HL-60/S4 (cell line): ENCODE measurements around the gene EPN3.

Source experiments
- in situ Hi-C: fragments of 300-500 bp; cut with MboI; formaldehyde crosslinking; loops from 2 replicates; pipeline ENCODE4 v1.14.3; 2022; ENCODE audit warnings: low sequenced_read_pairs

EPN3 gene

DNA sequence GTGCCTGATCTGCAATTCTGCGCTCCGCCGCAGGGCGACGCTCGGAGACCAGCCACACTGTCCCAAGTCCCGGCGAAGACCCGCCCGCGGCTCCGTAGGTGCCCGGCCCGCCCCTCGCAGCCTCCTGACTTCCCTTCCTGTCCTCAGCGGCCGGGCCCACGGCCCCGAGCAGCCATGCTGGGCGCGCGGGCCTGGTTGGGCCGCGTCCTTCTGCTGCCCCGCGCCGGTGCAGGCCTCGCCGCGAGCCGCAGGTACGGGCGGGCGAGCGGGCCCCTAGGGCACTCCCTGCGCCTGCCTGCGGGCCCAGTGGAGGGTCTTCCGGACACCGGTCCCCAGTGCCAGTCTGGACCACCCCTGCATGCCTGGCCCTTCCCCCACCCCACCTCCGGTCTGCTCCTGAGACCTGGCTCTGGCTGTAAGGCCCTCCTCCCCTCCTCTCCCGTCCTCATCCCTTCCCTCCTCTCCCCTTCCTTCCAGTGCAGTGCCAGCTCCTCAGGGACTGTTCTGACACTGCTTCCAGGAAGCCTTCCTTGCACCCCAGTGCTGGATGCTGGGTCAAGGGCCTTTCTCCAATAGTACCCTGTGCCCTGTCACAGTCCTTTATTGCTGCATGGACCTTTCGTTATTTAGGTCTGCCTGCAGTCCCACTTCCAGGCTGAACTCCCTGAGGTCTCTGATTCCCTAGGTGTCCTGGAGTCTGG is 14.7 kb downstream of the EPN3 start, which contains the start of gene SPATA20:
TSS of gene SPATA20 (plus strand) at position 140 of the 701 bp plus-strand sequence. CDS start at position 175, 35 bp downstream.
- in situ Hi-C loops = loop anchor here (10.0 kb wide), 3 partner anchors 148 to 408 kb away; no protein-coding TSS in a partner anchor

DNA sequence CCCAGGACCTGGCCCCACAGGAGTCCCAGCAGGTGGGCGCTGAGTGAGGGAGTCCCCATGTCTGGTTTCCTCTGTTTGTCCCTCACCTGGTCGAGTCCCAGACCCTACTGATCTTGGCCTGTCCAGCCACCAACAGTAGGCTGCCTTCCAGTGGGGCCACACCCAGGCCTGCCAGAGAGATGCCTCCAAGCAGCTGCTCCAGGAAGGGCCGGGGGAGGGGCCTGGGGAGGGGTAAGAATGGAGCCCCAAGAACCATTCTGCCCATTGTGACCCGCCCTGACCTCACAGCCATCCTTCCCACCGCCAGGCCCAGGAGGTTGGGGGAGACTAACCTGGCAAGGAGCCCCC is 15.2 kb downstream of the EPN3 start:
- in situ Hi-C loops = loop anchor here (10.0 kb wide), 3 partner anchors 147 to 407 kb away; no protein-coding TSS in a partner anchor

DNA sequence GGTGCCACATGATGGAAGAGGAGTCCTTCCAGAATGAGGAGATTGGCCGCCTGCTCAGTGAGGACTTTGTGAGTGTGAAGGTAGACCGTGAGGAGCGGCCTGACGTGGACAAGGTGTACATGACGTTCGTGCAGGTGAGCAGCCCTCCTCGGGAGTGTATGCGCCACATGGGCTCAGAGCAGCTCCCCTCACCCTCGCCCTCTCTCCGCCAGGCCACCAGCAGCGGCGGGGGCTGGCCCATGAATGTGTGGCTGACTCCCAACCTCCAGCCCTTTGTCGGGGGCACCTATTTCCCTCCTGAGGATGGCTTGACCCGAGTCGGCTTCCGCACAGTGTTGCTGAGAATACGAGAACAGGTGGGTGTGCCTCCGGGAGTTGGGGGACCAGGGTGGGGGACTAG is 16.3 kb downstream of the EPN3 start:
- in situ Hi-C loops = loop anchor here (10.0 kb wide), 3 partner anchors 146 to 406 kb away; no protein-coding TSS in a partner anchor

DNA sequence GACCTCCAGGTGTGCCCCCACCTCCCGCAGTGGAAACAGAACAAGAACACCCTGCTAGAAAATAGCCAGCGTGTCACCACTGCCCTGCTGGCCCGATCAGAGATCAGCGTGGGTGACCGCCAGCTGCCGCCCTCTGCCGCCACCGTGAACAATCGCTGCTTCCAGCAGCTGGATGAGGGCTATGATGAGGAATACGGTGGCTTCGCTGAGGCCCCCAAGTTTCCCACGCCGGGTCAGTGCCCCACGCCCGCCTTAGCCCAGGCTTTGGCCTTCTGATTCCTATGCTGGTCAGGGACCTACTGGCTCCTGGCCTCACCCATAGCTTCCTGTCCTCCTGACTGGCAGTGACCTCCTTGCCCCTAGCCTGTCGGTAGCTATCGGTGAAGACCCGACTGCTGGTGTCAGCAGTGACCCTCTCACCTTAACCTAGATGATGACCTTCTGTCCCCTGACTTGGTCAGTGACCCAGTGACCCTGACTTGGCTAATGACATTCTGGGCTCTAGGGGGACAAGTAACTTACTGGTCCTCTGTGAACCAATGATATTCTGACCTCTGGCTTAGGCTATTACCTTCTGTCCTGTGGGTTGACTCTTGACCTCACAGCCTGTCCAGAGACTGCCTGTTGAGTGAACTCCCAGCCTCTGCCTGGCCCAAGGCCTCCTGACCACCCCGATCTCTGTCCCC is 16.9 kb downstream of the EPN3 start:
- in situ Hi-C loops = loop anchor here (10.0 kb wide), 3 partner anchors 145 to 405 kb away; no protein-coding TSS in a partner anchor

DNA sequence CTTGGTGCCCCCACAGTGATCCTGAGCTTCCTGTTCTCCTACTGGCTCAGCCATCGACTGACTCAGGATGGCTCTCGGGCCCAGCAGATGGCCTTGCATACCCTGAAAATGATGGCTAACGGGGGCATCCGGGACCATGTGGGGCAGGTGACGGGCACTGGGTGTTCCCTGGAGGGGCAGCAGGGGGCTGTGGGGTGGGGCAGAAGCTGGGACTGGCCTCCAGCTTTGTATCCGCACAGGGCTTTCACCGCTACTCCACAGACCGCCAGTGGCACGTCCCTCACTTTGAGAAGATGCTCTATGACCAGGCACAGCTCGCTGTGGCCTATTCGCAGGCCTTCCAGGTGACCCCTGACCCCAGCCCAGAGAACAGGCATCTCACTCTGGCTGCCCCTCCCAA is 17.4 kb downstream of the EPN3 start:
- in situ Hi-C loops = loop anchor here (10.0 kb wide), 3 partner anchors 145 to 405 kb away; no protein-coding TSS in a partner anchor

DNA sequence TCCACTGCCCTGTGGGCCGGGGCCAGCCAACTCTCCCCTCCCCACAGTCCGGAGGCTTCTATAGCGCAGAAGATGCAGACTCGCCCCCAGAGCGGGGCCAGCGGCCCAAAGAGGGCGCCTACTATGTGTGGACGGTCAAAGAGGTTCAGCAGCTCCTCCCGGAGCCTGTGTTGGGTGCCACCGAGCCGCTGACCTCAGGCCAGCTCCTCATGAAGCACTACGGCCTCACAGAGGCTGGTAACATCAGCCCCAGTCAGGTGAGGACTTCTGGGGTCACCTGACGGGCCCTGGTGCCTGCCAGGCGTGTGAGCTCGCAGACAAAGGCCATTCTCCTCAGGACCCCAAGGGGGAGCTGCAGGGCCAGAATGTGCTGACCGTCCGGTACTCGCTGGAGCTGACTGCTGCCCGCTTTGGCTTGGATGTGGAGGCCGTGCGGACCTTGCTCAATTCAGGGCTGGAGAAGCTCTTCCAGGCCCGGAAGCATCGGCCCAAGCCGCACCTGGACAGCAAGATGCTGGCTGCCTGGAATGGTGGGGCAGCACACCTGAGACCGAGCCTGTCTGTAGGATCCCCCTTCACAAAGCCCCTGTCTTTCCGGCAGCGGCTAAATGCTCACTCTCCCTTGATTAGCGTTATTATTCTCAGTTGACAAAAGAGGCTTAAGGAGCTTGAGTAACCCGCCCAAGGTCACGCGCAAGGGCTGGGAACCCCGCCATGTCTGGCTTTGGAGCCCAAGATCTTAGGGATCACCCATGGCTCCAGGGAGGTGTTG is 18.3 kb downstream of the EPN3 start:
- in situ Hi-C loops = no loop called here

DNA sequence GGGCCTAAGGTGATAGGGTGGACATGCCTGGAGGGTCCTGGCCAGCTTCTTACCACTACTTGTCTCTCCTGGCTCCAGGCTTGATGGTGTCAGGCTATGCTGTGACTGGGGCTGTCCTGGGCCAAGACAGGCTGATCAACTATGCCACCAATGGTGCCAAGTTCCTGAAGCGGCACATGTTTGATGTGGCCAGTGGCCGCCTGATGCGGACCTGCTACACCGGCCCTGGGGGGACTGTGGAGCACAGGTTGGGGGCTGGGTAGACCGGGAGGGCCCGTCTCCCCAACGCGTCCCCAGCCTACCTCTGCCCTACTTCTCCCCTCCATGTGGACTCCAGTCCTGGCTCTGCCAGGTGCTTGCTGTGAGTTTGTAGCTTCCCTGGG is 18.9 kb downstream of the EPN3 start:
- in situ Hi-C loops = no loop called here

DNA sequence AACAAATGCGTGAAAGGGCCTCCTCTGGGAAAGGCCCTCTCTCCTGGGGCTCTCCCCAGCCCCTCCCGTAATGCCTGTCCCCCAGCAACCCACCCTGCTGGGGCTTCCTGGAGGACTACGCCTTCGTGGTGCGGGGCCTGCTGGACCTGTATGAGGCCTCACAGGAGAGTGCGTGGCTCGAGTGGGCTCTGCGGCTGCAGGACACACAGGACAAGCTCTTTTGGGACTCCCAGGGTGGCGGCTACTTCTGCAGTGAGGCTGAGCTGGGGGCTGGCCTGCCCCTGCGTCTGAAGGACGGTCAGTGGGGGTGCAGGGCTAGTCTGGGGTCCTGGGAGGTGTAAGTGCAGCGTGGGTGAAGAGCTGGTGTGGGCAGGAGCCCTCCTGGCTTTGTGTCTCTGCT is 19.3 kb downstream of the EPN3 start:
- in situ Hi-C loops = no loop called here

DNA sequence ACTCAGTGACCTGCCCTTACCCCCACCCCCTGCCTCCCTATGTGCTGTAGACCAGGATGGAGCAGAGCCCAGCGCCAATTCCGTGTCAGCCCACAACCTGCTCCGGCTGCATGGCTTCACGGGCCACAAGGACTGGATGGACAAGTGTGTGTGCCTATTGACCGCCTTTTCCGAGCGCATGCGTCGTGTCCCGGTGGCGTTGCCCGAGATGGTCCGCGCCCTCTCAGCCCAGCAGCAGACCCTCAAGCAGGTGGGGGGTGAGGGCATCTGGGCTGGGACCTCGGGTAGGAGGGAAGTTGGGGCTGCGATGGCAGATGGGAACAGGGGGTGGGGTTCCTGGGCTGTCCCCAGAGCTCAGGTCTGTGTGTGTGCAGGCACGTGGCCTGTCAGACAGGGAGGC is 21.7 kb downstream of the EPN3 start:
- in situ Hi-C loops = no loop called here

DNA sequence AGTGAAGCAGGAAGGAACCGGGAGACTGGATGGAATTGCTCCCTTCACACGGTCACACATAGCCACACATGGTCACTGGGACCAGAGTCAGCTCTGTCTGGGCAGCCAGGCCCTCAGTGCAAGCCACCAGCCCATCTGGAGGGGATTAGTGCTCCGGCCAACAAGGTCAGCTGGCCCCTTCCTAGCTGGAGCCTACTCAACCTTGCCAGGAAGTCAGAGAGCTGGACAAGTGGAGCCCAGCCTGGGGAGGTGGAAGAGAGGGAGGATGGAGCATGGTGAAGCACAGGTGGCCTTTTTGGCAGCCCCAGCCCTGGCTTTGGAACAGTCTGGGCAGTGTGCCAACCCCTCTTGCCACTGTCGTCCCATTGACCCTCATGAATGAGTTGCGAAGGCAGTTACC is 24.3 kb downstream of the EPN3 start:
- in situ Hi-C loops = no loop called here

DNA sequence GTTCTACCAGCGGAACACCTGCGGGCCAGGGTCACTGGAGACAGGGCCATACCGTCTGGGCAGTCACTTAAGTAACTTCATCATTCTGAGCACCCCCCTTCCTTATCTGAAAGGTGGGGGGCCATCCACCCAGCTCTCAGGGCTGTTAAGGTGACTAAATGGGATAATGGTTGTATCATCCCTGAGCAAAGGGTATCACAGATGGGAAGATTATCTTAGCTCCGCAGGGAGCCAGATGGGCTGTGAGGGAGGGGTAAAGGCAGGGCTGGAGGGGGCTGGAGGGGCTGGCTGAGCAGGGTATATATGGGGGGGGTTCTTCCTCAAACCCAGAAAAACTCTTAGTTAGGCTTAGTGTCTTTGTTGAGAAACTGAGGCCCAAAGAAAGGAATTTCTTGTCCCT is 25.1 kb downstream of the EPN3 start:
- in situ Hi-C loops = no loop called here

DNA sequence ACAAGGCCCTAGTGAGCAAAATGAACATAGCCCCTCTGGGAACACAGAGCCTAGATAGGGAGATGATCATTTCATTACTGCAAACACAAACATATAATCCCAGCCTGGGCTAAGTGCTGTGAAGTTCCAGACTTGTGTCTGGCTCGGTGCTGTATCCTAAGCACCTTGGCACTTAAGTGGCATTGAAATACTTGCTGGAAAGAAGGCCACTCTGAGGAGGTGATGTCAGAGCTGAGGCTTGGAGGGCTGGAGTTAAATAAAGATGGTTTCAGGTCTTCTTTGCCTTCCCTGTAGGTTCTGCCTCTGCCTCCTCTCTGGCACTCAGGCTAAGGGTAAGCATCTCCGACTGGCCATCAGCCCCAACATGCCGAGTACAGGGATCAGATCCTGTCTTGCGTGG is 25.6 kb downstream of the EPN3 start:
- in situ Hi-C loops = no loop called here

DNA sequence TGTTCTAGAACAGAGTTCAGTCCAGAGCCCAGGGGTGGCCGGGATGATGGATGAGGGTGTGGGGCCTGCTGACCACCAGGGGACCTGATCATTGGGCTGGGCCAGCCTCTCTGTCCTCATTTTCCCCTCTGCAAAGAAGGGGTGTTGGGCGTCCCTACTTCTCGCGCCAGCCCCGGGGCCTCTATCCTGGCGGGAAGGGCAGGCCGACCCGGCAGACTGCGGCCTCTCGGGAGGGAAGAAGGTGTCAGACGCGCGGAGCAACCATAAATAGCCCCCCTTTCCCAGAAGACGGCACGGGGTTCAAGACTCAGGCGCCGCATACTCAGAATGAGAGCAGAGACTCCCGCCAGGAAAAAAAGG is 26.0 kb downstream of the EPN3 start:
- in situ Hi-C loops = no loop called here

DNA sequence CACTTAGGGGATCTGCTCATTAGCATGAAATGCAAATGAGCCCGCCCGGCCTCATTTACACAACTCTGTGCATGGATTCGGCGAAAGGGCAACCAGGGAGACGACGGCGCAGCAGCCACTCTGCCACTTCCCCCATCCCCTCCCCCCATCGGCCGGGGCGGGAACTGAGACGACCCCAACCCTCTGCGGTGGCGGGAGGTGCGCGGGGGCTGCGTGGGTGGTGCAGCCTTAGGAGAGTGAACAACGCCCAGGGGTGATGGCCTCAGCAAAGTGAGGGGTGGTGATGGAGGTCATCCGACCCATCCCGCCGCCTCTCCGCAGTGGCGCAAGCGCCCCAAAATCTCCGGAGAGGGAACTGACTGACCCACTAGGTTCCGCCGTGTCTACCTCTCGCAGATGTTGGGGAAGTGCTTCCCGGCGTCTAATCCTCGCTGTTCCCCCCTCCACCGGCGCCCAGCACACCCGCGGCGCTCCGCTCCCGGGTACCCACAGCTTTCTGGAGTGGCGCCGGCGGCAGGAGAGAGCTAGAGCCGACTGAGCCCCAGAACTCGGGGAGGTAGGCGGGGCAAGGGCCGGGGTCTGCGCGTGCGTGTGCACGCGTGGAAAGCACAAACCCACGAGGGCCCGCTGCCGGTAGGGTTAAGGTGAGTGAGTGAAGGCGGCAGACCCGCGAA is 26.5 kb downstream of the EPN3 start:
- in situ Hi-C loops = no loop called here

DNA sequence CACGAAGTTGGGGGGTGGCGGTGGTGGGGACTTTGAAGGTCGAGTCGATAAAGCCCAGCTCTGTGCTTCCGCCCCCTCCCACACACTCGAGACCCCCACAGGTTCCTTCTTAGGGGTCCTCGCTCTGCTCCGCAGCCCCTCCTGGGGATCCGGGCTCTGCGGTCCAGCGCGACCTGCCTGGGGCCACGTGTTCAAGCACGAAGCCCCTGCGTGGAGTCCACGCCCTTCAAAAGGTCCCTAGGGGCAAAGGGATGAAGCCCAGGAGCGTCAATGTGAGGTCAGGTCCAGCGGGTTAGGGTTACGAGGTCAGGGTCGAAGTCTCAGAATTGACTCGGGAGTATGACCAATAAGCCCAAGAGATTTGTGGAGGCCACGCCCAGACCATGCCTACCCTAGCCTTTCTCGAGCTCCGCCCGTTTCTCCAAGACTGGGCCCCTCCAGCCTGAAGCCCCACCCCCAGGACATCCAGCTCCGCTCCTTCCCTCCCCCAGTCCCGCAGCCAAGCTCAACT is 27.2 kb downstream of the EPN3 start:
- in situ Hi-C loops = no loop called here

DNA sequence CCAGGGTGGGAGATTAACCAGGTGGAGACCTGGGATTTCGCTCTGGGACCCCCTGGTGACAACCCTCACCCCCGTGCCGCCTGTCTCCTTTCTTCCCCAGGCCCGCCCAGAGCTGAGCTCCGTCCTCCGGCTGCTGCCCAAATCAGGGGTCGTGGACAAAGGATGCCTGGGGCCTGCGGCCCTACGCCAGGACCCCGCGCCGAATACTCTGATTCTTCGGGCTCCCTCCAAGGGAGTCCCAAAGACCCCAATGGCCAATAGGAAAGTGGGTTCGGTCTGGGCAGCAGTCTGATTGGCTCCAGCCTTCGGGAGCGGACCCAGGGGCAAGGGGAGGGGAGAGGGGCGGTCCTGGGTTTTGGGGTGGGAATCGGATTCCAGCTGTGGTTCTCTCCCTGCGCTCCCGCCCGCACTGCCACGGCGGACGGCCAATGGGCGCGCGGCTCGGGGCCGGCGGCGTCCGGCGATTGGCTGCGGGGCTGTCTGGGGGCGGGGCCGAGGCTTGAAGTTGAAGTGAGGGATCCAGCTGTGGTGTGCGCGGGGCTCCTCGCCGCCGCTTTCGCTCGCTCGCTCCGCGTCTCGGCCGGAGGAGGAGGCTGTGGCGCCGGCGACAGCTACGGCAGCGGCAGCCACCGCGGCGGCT is 27.8 kb downstream of the EPN3 start, which contains the start of gene CACNA1G:
TSS of gene CACNA1G (plus strand) at position 531 of the 640 bp plus-strand sequence. CDS start 745 bp downstream, outside the sequence.
- in situ Hi-C loops = no loop called here

DNA sequence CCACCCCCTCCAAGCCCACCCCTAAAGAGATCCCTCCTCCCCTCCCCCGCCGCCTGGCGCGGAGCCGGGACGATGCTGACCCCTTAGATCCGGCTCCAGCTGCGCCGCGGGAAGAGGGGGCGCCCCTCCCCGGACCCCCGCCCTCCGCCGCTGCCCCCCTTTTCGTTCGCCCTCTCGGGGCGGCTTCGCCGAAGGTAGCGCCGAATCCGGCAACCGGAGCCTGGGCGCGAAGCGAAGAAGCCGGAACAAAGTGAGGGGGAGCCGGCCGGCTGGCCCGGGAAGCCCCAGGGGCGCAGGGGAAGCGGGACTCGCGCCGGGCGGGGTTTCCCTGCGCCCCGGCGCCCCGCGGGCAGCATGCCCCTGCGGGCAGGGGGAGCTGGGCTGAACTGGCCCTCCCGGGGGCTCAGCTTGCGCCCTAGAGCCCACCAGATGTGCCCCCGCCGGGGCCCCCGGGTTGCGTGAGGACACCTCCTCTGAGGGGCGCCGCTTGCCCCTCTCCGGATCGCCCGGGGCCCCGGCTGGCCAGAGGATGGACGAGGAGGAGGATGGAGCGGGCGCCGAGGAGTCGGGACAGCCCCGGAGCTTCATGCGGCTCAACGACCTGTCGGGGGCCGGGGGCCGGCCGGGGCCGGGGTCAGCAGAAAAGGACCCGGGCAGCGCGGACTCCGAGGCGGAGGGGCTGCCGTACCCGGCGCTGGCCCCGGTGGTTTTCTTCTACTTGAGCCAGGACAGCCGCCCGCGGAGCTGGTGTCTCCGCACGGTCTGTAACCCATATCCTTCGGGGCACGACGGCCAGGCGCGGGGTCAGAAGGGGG is 28.6 kb downstream of the EPN3 start:
- in situ Hi-C loops = no loop called here

DNA sequence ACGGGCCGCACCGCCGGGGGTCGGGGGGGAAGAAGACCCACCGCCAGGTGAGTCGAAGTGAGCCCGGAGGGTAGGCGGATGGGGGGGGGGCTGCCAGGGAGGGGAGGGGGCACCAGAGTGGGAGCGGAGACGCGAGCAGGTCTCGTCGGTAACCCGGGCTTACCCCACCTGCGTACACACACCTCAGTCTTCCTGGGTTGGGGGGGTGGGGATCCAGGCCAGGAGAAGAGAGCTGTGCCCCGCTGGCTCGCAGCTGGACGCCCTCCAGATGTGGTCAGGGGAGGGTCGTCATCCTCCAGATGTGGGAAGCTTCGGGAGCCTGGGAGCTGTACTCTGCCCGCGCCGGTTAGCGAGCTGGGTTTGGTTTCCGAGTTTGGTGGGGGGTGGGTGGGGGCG is 29.2 kb downstream of the EPN3 start:
- in situ Hi-C loops = no loop called here
